Tibial nerve (tissue), 4 donors: ENCODE measurements around the gene AR. TPM values are rescaled to one million over a fixed set of nuclear protein-coding genes. Genes with fewer than 3 reads are reported as not detected.
A peak's percentile ranks its signal among the peaks of the same experiment; 100 is the strongest.

Experiments used
- DNase-seq, 2 donors: peaks; one replicate each; pipeline ENCODE4 v3.0.0-alpha.2; 2019; ENCODE audit warnings: low spot score in 2 of 2
- H3K27ac ChIP-seq, 4 donors: fragments of 200-600 bp; sonication (generic) in 3 of 4; one replicate each; pipeline ENCODE4 v1.5.1; 2017 to 2019; ENCODE audit warnings: mild to moderate bottlenecking in 1 of 4
- H3K27me3 ChIP-seq, 2 donors: fragments of 200-600 bp; sonication (generic) in 1 of 2; one replicate each; pipeline versions ENCODE4 v1.5.1 to v1.6.0; 2017 to 2019
- H3K36me3 ChIP-seq, 3 donors: fragments of 200-600 bp; sonication (generic); one replicate each; pipeline ENCODE4 v1.5.1; 2018 to 2019
- H3K4me1 ChIP-seq, 4 donors: fragments of 200-600 bp; sonication (generic) in 3 of 4; one replicate each; pipeline ENCODE4 v1.5.1; 2017 to 2019
- H3K4me3 ChIP-seq, 4 donors: fragments of 200-600 bp; sonication (generic) in 3 of 4; one replicate each; pipeline ENCODE4 v1.5.1; 2017 to 2019; ENCODE audit warnings: mild to moderate bottlenecking in 1 of 4, moderate library complexity in 1 of 4
- H3K9me3 ChIP-seq, 4 donors: fragments of 200-600 bp; sonication (generic) in 3 of 4; one replicate each; pipeline ENCODE4 v1.5.1; 2017 to 2019
- CTCF ChIP-seq, 5 experiments: fragments of 200-600 bp in 3 of 5; fragments of 450-650 bp in 2 of 5; sonication (generic) in 3 of 5; IDR thresholded peaks; one replicate each; pipeline ENCODE4 v1.5.1; 2016 to 2019; ENCODE audit warnings: antibody characterized with exemption in 5 of 5, mild to moderate bottlenecking in 3 of 5, moderate library complexity in 2 of 5
- EP300 ChIP-seq, 2 donors: sonication (generic); formaldehyde crosslinking; IDR thresholded peaks; one replicate each; pipeline ENCODE4 v1.6.1; 2017; ENCODE audit warnings: antibody characterized with exemption in 2 of 2, mild to moderate bottlenecking in 1 of 2
- POLR2A ChIP-seq, 2 donors: fragments of 450-650 bp; IDR thresholded peaks; one replicate each; pipeline ENCODE4 v1.6.1; 2017; ENCODE audit warnings: antibody characterized with exemption in 2 of 2, mild to moderate bottlenecking in 2 of 2, moderate library complexity in 2 of 2
- WGBS, 2 donors: methylation state at CpG; one replicate each; pipeline ENCODE4 v1.1.5; 2018; 5-methylcytosine and 5-hydroxymethylcytosine counted together
- total RNA-seq, 4 donors: library from RNA; depleted of rRNA; stranded (reverse); fragments of >200 nt; gene quantifications; one replicate each; pipeline ENCODE4 v1.1.0, GENCODE V29; 2016

AR gene
- total RNA-seq, 4 donors from 2014 or later: 9.6 to 23.5 (median 14.1) TPM

DNA sequence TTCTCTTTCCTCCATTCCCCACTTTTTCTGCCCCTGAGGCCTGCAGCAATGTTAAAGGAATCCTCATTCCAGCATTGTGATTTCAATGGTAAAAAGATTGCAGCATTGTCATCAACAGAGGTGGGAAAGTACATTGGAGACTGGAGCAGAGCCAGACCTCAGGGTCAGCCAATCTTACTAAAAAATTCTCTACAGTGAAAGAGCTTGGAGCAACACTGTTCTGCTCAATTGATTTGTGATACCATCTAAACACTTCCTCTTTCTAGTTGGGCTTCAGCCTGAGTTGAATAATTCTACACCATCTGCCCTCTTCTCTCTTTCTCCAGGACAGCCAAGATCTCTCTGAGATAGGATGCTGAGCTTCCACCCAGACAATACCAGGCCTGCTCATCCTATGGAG lies 176.5 kb downstream of the AR start:
- Histone ChIP-seq H3K4me1 (peaks cover 0 to 16% (median 0%) of the 10 kb centered on the region in 4 donors), H3K27me3 (no peaks in the 10 kb centered on the region), H3K9me3 (no peaks in the 10 kb centered on the region), H3K27ac (no peak overlapping the region), H3K36me3 (no peaks in the 10 kb centered on the region), H3K4me3 (no peak overlapping the region)
- TF ChIP-seq EP300 (IDR thresholded peaks at IDR 0.05) (no peak), CTCF (IDR thresholded peaks at IDR 0.05) (no peak), POLR2A (IDR thresholded peaks at IDR 0.05) (no peak)
- DNase-seq: no peak

DNA sequence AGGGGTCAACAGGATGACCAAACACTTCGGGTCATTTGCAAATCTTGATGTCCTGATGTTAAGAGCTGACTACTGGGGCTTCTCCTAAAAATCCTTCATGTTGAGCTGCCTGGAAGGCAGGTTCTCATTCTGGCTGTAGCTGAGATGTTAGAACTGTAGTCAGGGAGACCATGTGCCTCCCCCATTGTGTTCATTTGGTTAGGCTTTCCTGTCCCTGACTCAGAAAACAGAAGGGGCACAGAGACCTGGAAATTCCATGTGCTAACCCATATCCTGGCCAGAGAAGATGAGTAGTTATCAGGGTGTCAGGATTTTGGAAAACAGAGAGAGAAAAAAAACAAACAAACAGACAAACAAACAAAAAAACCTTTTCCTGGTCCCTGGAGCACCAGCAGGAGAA lies 177.5 kb downstream of the AR start:
- Histone ChIP-seq H3K36me3 (no peaks in the 10 kb centered on the region), H3K9me3 (no peaks in the 10 kb centered on the region), H3K27me3 (no peaks in the 10 kb centered on the region), H3K4me3 (no peak overlapping the region), H3K4me1 (peaks cover 0 to 19% (median 0%) of the 10 kb centered on the region in 4 donors), H3K27ac (no peak overlapping the region)
- TF ChIP-seq EP300 (IDR thresholded peaks at IDR 0.05) (no peak), POLR2A (IDR thresholded peaks at IDR 0.05) (no peak), CTCF (IDR thresholded peaks at IDR 0.05) (no peak)
- WGBS, 2 donors: 46 to 70% methylated on average over 1 of the region's 1 CpG
- no peak for DNase-seq

- TF ChIP-seq POLR2A (IDR thresholded peaks at IDR 0.05) (no peak), EP300 (IDR thresholded peaks at IDR 0.05) (peak in 1 of 2 donors; percentile 23)
- no peak for DNase-seq
- 56% methylated on average over 5 of the region's 5 CpGs for WGBS, 2 donors
Measured at GRCh38 chrX:67723580-67724351, 179.9 kb downstream of the AR start.

GRCh38 chrX:67724359-67725110 lies 180.7 kb downstream of the AR start:
- Histone ChIP-seq H3K9me3 (no peaks in the 10 kb centered on the region), H3K4me3 (no peak overlapping the region), H3K27ac (peak overlapping the region in 1 of 4 donors; percentile 71), H3K36me3 (no peaks in the 10 kb centered on the region), H3K4me1 (peaks cover 0 to 19% (median 0%) of the 10 kb centered on the region in 4 donors), H3K27me3 (no peaks in the 10 kb centered on the region)
- 47 to 50% methylated on average over 5 of the region's 5 CpGs for WGBS, 2 donors
- TF ChIP-seq POLR2A (IDR thresholded peaks at IDR 0.05) (no peak), CTCF (IDR thresholded peaks at IDR 0.05) (no peak), EP300 (IDR thresholded peaks at IDR 0.05) (no peak)
- DNase-seq: peak in 1 of 2 donors; percentile 19

More at GRCh38 chrX:67723580-67724351, 179.9 kb downstream of the AR start:
- Histone ChIP-seq H3K27me3 (no peaks in the 10 kb centered on the region), H3K4me1 (peaks cover 0 to 19% (median 0%) of the 10 kb centered on the region in 4 donors), H3K4me3 (no peak overlapping the region), H3K27ac (peak overlapping the region in 1 of 4 donors; percentile 71), H3K9me3 (no peaks in the 10 kb centered on the region), H3K36me3 (no peaks in the 10 kb centered on the region)

- Histone ChIP-seq H3K36me3 (no peaks in the 10 kb centered on the region), H3K27ac (no peak overlapping the region), H3K9me3 (no peaks in the 10 kb centered on the region), H3K4me1 (peaks cover 0 to 19% (median 0%) of the 10 kb centered on the region in 4 donors), H3K27me3 (no peaks in the 10 kb centered on the region), H3K4me3 (no peak overlapping the region)
- 87 to 100% methylated on average over 2 of the region's 2 CpGs for WGBS, 2 donors
- no peak for TF ChIP-seq POLR2A (IDR thresholded peaks at IDR 0.05)
- TF ChIP-seq EP300 (IDR thresholded peaks at IDR 0.05): no peak
- TF ChIP-seq CTCF (IDR thresholded peaks at IDR 0.05): no peak
- DNase-seq: no peak
Measured at GRCh38 chrX:67725471-67725870, 181.7 kb downstream of the AR start.
